ENCODE results near the gene GSK3B. TPM values are rescaled to one million over a fixed set of nuclear protein-coding genes. Genes with fewer than 3 reads are reported as not detected.

Gene GSK3B
- total and polyA plus RNA-seq, 10 of the 15 experiments (the other 5 are each of a cell fraction or from before 2014, with no cell fraction given) = 8.5 to 49.8 (median 25.5) TPM

DNA sequence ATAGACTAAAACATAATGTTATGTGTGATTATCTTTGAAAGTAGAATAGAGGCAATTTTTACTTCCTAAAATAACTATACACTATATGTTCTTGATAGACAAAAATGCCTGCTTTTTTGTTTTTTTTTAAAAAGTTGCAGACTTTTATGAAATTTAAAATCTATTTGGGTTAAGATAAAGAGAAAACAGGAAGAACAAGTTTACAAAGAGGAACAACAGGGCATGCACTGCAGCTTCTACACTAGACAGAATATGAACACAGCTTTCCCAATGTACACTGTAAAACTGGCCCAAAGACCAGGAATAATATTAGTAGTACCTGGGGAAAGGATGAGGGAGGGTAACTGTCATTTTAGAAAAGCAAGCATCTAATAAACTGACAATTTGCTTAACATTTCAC is 258.7 kb downstream of the GSK3B start:
- BruUV-seq (replicated peaks) = no TSS peak
- DNase-seq (ENCODE audit: low read depth, low spot score) = no peak
- ChIA-PET POLR2A (no interaction called here), RAD21 (ENCODE audit: unreplicated experiment) (no interaction called here), CTCF (no interaction called here), SMC1A (ENCODE audit: uncharacterized antibody, unreplicated experiment) (no interaction called here)
- FAIRE-seq = no peak
- Histone ChIP-seq H3K27ac (ENCODE audit: control insufficient read depth, insufficient read depth) (no peak overlapping the region), H2AFZ (ENCODE audit: control insufficient read depth, low read depth, low read length) (no peak overlapping the region), H3K4me1 (ENCODE audit: control insufficient read depth, insufficient read depth, low read length) (no peaks in the 10 kb centered on the region), H3K27me3 (replicated peaks in 1 of 2; ENCODE audit: control insufficient read depth in 2 of 2, insufficient read depth in 2 of 2, low read length in 1 of 2) (no peaks in the 10 kb centered on the region), H3K36me3 (ENCODE audit: control insufficient read depth in 2 of 2, insufficient read depth in 2 of 2, low read length in 1 of 2) (0 out of 4 replicates have a peak, but pooled peaks cover 0 to 3% of the 10 kb centered on the region in 2 experiments), H3K79me2 (ENCODE audit: control insufficient read depth, insufficient read depth, low read length) (no peaks in the 10 kb centered on the region), H3K9ac (ENCODE audit: control insufficient read depth, insufficient read depth, low read length) (no peak overlapping the region), H3K4me2 (ENCODE audit: control insufficient read depth, insufficient read depth) (no peak overlapping the region), H3K4me3 (no peak overlapping the region), H3K9me3 (replicated peaks; ENCODE audit: control insufficient read depth, insufficient read depth, low read length) (no peaks in the 10 kb centered on the region), H4K20me1 (ENCODE audit: control insufficient read depth, insufficient read depth) (no peaks in the 10 kb centered on the region)
- in situ Hi-C loops (cut with MboI) = no loop called here
- ATAC-seq = no peak
- intact Hi-C loops (cut with micrococcal nuclease; ENCODE audit: unreplicated experiment) = loop anchor here (2.0 kb wide), 1 partner anchor 25 kb away; no protein-coding TSS in a partner anchor
- no peak for TF ChIP-seq TCF7 (IDR thresholded peaks at IDR 0.05; ENCODE audit: borderline replicate concordance)
- TF ChIP-seq, protein P1, sequence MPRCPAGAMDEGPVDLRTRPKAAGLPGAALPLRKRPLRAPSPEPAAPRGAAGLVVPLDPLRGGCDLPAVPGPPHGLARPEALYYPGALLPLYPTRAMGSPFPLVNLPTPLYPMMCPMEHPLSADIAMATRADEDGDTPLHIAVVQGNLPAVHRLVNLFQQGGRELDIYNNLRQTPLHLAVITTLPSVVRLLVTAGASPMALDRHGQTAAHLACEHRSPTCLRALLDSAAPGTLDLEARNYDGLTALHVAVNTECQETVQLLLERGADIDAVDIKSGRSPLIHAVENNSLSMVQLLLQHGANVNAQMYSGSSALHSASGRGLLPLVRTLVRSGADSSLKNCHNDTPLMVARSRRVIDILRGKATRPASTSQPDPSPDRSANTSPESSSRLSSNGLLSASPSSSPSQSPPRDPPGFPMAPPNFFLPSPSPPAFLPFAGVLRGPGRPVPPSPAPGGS (IDR thresholded peaks at IDR 0.05; ENCODE audit: borderline replicate concordance, insufficient read depth, low read depth, low read length, poor library complexity, severe bottlenecking) = no peak
- no peak for TF ChIP-seq SIN3A (IDR thresholded peaks at IDR 0.05; ENCODE audit: low read depth, low read length)
- TF ChIP-seq KDM1A (IDR thresholded peaks at IDR 0.05; ENCODE audit: borderline replicate concordance) = no peak
- no peak for TF ChIP-seq MYB (IDR thresholded peaks at IDR 0.05; ENCODE audit: borderline replicate concordance, low read depth, low read length)
- TF ChIP-seq BHLHE40 (IDR thresholded peaks at IDR 0.05; ENCODE audit: borderline replicate concordance in 1 of 2, low read depth in 2 of 2, low read length in 1 of 2) = no peak
- TF ChIP-seq WRNIP1 (IDR thresholded peaks at IDR 0.05; ENCODE audit: borderline replicate concordance, low read depth, low read length) = no peak
- no peak for TF ChIP-seq PAX8 (IDR thresholded peaks at IDR 0.05)
- no peak for TF ChIP-seq IKZF2 (IDR thresholded peaks at IDR 0.05)
- TF ChIP-seq CHD4 (IDR thresholded peaks at IDR 0.05) = no peak
- no peak for TF ChIP-seq SPI1 (IDR thresholded peaks at IDR 0.05; ENCODE audit: borderline replicate concordance, insufficient read depth, low read depth, low read length)
- TF ChIP-seq, protein P2, sequence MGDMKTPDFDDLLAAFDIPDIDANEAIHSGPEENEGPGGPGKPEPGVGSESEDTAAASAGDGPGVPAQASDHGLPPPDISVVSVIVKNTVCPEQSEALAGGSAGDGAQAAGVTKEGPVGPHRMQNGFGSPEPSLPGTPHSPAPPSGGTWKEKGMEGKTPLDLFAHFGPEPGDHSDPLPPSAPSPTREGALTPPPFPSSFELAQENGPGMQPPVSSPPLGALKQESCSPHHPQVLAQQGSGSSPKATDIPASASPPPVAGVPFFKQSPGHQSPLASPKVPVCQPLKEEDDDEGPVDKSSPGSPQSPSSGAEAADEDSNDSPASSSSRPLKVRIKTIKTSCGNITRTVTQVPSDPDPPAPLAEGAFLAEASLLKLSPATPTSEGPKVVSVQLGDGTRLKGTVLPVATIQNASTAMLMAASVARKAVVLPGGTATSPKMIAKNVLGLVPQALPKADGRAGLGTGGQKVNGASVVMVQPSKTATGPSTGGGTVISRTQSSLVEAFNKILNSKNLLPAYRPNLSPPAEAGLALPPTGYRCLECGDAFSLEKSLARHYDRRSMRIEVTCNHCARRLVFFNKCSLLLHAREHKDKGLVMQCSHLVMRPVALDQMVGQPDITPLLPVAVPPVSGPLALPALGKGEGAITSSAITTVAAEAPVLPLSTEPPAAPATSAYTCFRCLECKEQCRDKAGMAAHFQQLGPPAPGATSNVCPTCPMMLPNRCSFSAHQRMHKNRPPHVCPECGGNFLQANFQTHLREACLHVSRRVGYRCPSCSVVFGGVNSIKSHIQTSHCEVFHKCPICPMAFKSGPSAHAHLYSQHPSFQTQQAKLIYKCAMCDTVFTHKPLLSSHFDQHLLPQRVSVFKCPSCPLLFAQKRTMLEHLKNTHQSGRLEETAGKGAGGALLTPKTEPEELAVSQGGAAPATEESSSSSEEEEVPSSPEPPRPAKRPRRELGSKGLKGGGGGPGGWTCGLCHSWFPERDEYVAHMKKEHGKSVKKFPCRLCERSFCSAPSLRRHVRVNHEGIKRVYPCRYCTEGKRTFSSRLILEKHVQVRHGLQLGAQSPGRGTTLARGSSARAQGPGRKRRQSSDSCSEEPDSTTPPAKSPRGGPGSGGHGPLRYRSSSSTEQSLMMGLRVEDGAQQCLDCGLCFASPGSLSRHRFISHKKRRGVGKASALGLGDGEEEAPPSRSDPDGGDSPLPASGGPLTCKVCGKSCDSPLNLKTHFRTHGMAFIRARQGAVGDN (IDR thresholded peaks at IDR 0.05) = no peak
- TF ChIP-seq GATAD2B (conservative IDR thresholded peaks at IDR 0.05; ENCODE audit: low read depth) = no peak
- TF ChIP-seq, protein P3, sequence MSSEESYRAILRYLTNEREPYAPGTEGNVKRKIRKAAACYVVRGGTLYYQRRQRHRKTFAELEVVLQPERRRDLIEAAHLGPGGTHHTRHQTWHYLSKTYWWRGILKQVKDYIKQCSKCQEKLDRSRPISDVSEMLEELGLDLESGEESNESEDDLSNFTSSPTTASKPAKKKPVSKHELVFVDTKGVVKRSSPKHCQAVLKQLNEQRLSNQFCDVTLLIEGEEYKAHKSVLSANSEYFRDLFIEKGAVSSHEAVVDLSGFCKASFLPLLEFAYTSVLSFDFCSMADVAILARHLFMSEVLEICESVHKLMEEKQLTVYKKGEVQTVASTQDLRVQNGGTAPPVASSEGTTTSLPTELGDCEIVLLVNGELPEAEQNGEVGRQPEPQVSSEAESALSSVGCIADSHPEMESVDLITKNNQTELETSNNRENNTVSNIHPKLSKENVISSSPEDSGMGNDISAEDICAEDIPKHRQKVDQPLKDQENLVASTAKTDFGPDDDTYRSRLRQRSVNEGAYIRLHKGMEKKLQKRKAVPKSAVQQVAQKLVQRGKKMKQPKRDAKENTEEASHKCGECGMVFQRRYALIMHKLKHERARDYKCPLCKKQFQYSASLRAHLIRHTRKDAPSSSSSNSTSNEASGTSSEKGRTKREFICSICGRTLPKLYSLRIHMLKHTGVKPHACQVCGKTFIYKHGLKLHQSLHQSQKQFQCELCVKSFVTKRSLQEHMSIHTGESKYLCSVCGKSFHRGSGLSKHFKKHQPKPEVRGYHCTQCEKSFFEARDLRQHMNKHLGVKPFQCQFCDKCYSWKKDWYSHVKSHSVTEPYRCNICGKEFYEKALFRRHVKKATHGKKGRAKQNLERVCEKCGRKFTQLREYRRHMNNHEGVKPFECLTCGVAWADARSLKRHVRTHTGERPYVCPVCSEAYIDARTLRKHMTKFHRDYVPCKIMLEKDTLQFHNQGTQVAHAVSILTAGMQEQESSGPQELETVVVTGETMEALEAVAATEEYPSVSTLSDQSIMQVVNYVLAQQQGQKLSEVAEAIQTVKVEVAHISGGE (CRISPR knock-in tag; IDR thresholded peaks at IDR 0.05) = no peak
- no peak for TF ChIP-seq CHD2 (IDR thresholded peaks at IDR 0.05; ENCODE audit: borderline replicate concordance, low read depth, low read length)
- TF ChIP-seq NFYA (IDR thresholded peaks at IDR 0.05; ENCODE audit: borderline replicate concordance, low read depth, low read length) = no peak
- TF ChIP-seq MXI1 (IDR thresholded peaks at IDR 0.05; ENCODE audit: low read depth, low read length) = no peak
- no peak for TF ChIP-seq ZNF622 (IDR thresholded peaks at IDR 0.05)
